ENCODE data around the gene GALNS.
A peak's percentile ranks its signal among the peaks of the same experiment; 100 is the strongest.

The GALNS gene

GRCh38 chr16:88805887-88806393, 50.8 kb downstream of the GALNS start:
- H3K4me3 Mint-ChIP-seq = peak overlapping the region; percentile 90
- peaks cover 31% of the 10 kb centered on the region for H3K4me1 Mint-ChIP-seq
- DNase-seq (ENCODE audit: low spot score in 2 of 2) (no peak), ATAC-seq (no peak)
- H3K9me3 Mint-ChIP-seq = no peaks in the 10 kb centered on the region
- H3K27ac Mint-ChIP-seq = no peak overlapping the region
- H3K36me3 Mint-ChIP-seq = peaks cover 96% of the 10 kb centered on the region

- H3K4me3 Mint-ChIP-seq = peak overlapping the region; percentile 79
- H3K36me3 Mint-ChIP-seq = peaks cover 90% of the 10 kb centered on the region
- H3K4me1 Mint-ChIP-seq = peaks cover 25% of the 10 kb centered on the region
- DNase-seq (ENCODE audit: low spot score in 2 of 2) (no peak), ATAC-seq (no peak)
- peak overlapping the region; percentile 82 for H3K27ac Mint-ChIP-seq
- H3K9me3 Mint-ChIP-seq = no peaks in the 10 kb centered on the region
Measured at GRCh38 chr16:88805340-88805715, 51.4 kb downstream of the GALNS start.

DNA sequence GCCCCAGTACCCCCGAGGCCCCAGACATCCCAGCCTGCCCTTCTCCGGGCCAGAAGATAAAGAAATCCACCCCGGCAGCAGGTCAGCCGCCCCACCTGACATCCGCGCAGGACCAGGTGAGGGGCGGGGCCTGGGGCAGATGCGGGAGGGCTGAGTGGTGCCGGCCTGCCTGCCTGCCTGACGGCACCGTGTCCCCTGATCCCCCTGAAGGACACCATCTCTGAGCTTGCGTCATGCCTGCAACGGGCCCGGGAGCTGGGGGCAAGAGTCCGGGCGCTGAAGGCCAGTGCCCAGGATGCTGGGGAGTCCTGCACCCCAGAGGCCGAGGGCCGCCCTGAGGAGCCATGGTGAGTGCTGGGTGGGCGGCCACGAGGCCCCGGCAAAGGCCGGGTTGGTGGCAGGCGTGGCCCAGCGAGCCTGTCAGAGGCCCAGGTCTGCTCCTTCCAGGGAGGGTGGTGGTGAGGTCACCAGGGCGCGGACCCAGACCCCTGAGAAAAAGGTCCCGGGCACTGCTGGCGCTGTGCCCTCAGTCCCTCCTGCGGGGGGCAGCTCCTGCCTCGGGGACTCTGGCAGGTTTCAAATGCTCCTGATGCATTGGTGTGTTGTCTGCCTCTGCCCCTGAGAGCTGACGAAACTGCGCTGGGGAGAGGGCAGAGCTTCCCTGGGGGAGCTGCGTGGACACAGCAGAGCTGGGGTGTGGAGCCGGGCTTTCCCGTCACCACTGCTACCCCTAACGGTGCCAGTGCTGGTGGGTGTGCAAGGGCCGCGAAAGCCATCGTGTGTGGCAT, 52.0 kb downstream of the GALNS start:
- peak; percentile 12 for ATAC-seq
- DNase-seq (ENCODE audit: low spot score in 2 of 2) = peak; percentile 29 to 71
- H3K4me3 Mint-ChIP-seq = peak overlapping the region; percentile 79
- peak overlapping the region; percentile 82 for H3K27ac Mint-ChIP-seq
- no peaks in the 10 kb centered on the region for H3K9me3 Mint-ChIP-seq
- peaks cover 19% of the 10 kb centered on the region for H3K4me1 Mint-ChIP-seq
- H3K36me3 Mint-ChIP-seq = peaks cover 84% of the 10 kb centered on the region

- Mint-ChIP-seq H3K27ac (peak overlapping the region; percentile 82), H3K4me1 (peaks cover 14% of the 10 kb centered on the region), H3K4me3 (peak overlapping the region; percentile 79), H3K9me3 (no peaks in the 10 kb centered on the region), H3K36me3 (peaks cover 78% of the 10 kb centered on the region)
- DNase-seq (ENCODE audit: low spot score in 2 of 2) (no peak), ATAC-seq (no peak)
Measured at GRCh38 chr16:88804173-88804551, 52.6 kb downstream of the GALNS start.

GRCh38 chr16:88803264-88803987, 53.3 kb downstream of the GALNS start, which contains the start of gene CDT1:
Gene CDT1, plus strand, starts transcription at chr16:88803789. Its CDS starts 43 bp downstream, at chr16:88803832.
- Mint-ChIP-seq H3K9me3 (no peaks in the 10 kb centered on the region), H3K4me1 (peaks cover 11% of the 10 kb centered on the region), H3K36me3 (peaks cover 71% of the 10 kb centered on the region), H3K4me3 (peak within 1 kb of the TSS; percentile 79), H3K27ac (peak within 1 kb of the TSS; percentile 92)
- peak; percentile 60 for ATAC-seq
- peak; percentile 93 to 95 for DNase-seq (ENCODE audit: low spot score in 2 of 2)

DNA sequence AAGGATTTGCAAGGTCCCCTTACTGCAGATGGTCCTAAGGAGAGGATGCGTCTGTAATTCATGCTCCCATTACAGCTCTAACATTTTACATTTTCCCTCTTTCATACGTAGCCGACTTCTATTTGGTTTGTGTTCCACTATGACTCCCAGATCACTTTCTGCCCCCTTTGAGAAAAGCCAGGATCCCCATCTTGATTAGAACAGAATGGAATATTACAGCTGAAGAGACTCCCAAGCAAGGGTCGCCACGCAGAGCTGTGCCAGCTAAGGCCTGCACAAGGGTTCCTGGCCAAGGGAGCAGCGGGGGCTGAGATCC, 56.5 kb downstream of the GALNS start:
- Mint-ChIP-seq H3K27ac (no peak overlapping the region), H3K36me3 (peaks cover 39% of the 10 kb centered on the region), H3K9me3 (no peaks in the 10 kb centered on the region), H3K4me3 (no peak overlapping the region), H3K4me1 (no peaks in the 10 kb centered on the region)
- DNase-seq (ENCODE audit: low spot score in 2 of 2) (no peak), ATAC-seq (no peak)

- DNase-seq (ENCODE audit: low spot score in 2 of 2) (no peak), ATAC-seq (no peak)
Measured at GRCh38 chr16:88799569-88800276, 57.0 kb downstream of the GALNS start.

DNA sequence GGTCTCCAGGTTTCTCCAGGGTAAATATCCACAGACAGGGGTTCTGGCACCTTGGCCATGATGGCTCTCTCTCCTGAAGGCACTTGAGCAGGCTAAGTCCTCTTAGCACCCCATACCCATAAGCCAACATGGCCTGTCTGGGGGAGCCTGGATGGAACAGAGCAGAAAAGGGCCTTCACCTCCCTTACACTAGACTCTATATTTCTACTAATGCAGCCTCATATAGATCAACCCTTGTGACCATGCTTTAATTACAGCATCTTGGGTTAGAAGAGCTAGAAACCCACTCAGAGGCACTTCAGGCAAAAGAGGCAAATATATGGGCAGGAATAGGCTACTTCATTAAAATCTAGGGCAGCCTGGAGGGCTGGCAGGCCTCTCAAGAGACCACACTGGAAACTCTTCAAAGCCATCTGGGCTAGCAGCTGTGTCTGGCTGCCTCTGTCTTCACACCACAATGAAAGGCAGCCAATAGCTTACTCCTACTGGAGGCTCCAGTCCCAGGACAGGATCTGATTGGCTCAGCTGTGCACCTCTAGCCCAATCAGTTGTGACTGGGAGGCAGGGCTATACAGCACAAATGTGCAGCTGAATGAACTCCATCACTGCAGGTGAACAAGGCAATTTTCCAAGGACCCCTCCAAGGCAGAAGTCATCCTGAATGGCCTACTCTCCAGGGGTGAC, 57.8 kb downstream of the GALNS start:
- Mint-ChIP-seq H3K9me3 (no peaks in the 10 kb centered on the region), H3K4me3 (no peak overlapping the region), H3K4me1 (no peaks in the 10 kb centered on the region), H3K27ac (no peak overlapping the region), H3K36me3 (peaks cover 26% of the 10 kb centered on the region)
- ATAC-seq (no peak), DNase-seq (ENCODE audit: low spot score in 2 of 2) (no peak)

More at GRCh38 chr16:88799569-88800276, 57.0 kb downstream of the GALNS start:
- Mint-ChIP-seq H3K4me1 (no peaks in the 10 kb centered on the region), H3K4me3 (no peak overlapping the region), H3K36me3 (peaks cover 34% of the 10 kb centered on the region), H3K27ac (no peak overlapping the region), H3K9me3 (no peaks in the 10 kb centered on the region)

DNA sequence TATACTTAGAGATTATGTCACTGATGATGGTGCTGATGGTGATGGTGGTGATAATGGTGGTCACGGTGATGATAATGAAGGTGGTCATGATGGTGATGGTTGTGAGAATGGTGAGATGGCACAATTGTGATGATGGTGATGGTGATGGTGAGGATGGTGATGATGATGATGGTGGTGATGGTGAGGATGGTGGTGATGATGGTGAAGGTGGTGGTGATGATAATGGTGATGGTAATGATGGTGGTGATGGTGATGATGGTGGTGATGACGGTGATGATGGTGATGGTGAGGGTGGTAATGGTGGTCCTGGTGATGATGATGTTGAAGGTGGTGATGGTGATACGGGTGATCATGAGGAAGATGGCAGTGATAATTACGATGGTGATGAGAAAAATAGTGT, 58.7 kb downstream of the GALNS start:
- no peak for ATAC-seq
- Mint-ChIP-seq H3K4me1 (peaks cover 3% of the 10 kb centered on the region), H3K4me3 (no peak overlapping the region), H3K9me3 (no peaks in the 10 kb centered on the region), H3K27ac (no peak overlapping the region), H3K36me3 (peaks cover 18% of the 10 kb centered on the region)
- no peak for DNase-seq (ENCODE audit: low spot score in 2 of 2)

- ATAC-seq = no peak
- Mint-ChIP-seq H3K4me1 (peaks cover 21% of the 10 kb centered on the region), H3K9me3 (no peaks in the 10 kb centered on the region), H3K4me3 (no peak overlapping the region), H3K27ac (no peak overlapping the region), H3K36me3 (no peaks in the 10 kb centered on the region)
- DNase-seq (ENCODE audit: low spot score in 2 of 2) = no peak
Measured at GRCh38 chr16:88796278-88796677, 60.5 kb downstream of the GALNS start.

DNA sequence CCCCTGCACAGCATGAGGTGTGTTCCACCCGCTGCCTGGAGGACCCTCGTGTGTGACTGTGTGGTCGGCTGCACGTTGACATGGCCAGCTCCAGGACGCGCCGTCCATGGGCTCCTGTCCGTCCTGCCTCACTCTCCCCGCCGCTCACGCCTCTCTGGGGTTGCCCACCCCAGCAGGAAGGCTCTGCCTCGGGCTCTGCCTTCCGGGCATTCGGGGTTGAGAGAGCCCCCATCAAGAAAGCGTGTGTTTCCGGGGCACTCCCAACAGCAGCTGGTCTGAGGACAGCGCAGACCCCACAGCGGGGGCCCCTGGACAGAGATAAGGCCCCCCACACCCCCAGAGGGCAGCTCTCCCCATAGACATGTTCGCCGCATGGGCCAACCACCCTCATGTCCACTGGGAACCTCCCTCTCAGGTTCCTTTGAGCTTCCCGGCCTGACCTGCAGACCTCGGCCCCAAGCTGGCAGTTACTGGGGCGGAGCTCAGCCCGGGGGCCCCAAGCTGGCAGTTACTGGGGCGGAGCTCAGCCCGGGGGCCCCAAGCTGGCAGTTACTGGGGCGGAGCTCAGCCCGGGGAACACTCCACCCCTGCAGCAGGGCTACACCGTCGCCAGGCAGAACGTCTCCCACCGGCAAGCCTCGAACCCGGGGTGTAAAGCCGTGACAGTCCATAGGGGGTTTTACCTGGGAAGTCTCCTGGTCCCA, 63.3 kb downstream of the GALNS start:
- peak overlapping the region; percentile 76 for H3K4me3 Mint-ChIP-seq
- peaks cover 41% of the 10 kb centered on the region for H3K4me1 Mint-ChIP-seq
- H3K9me3 Mint-ChIP-seq = no peaks in the 10 kb centered on the region
- DNase-seq (ENCODE audit: low spot score in 2 of 2) (no peak), ATAC-seq (peak; percentile 61)
- peak overlapping the region; percentile 91 for H3K27ac Mint-ChIP-seq
- H3K36me3 Mint-ChIP-seq = no peaks in the 10 kb centered on the region

DNA sequence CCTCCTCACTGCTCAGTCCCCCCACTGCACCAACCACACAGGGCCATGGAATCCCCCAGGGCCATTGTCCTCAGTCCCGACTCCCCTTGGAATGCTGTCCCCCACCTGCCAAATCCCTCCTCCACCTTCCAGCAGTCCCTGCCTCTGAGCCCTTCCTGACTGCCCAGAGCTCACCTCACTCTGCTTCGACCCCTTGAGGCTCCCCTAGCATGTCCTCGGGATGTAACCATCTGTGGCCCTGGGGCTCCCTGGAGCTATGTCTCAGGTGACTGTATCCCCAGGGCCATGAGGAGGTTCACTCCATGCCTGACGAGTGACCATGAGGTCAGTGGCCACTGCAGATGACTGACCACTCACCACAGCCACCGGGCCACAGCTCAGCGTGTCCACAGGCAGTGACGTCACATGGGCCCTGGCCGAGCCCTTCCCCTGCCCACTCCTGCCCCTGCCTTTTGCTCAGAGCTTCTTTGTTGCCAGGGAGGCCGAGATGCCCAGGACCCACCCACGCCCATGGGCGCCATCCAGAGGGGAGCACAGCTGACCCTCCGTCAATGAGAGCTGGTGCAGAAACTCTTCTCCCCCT, 64.0 kb downstream of the GALNS start:
- no peak for ATAC-seq
- peak overlapping the region; percentile 91 for H3K27ac Mint-ChIP-seq
- no peaks in the 10 kb centered on the region for H3K9me3 Mint-ChIP-seq
- H3K36me3 Mint-ChIP-seq = no peaks in the 10 kb centered on the region
- H3K4me1 Mint-ChIP-seq = peaks cover 41% of the 10 kb centered on the region
- no peak for DNase-seq (ENCODE audit: low spot score in 2 of 2)
- peak overlapping the region; percentile 76 for H3K4me3 Mint-ChIP-seq

DNA sequence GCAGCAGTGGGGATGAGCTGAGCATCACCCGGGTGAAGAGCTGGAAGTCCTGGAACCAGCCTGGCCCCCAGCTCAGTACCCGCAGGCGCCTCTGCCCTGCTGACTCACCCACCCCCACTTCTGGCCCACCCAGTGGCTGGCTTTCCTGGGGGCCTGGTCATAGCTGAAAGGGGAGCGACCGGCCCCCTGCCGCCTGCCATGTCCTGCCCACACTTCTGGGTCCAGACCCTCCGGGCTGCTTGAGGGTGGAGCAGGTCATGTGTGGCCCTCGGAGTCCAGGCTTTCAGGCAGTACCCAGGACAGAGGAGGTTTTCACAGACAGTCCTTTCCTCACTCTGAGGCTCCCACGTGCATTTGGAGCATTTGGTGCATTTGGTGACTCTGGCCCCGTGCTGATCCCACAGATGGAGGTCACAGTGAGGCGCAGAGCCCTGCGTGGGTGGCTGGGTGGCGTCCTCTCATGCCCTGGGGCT, 64.6 kb downstream of the GALNS start:
- peak; percentile 27 for ATAC-seq
- no peaks in the 10 kb centered on the region for H3K9me3 Mint-ChIP-seq
- no peak for DNase-seq (ENCODE audit: low spot score in 2 of 2)
- H3K27ac Mint-ChIP-seq = peak overlapping the region; percentile 91
- H3K36me3 Mint-ChIP-seq = no peaks in the 10 kb centered on the region
- peak overlapping the region; percentile 76 for H3K4me3 Mint-ChIP-seq
- H3K4me1 Mint-ChIP-seq = peaks cover 41% of the 10 kb centered on the region

All from stimulated activated effector memory CD8-positive, alpha-beta T cell treated with anti-CD3 and anti-CD28 coated beads, Interleukin-12 subunit alpha, Interleukin-12 subunit beta, amount 100 ng/mL, for 72 hours (primary cell).